Heart right ventricle (tissue), 16 donors: Measurements from ENCODE around the gene GRIA2. TPM values are rescaled to one million over a fixed set of nuclear protein-coding genes. Genes with fewer than 3 reads are reported as not detected.

Source experiments
- ATAC-seq, 8 donors: fragments of 200-7000 bp; cut with Tn5 transposase; one replicate each; pipeline ENCODE4 v1.9.1; 2020; ENCODE audit warnings: mild to moderate bottlenecking in 8 of 8, moderate library complexity in 8 of 8, moderate number of reproducible peaks in 1 of 8
- DNase-seq, 2 donors: peaks; one replicate each; pipeline ENCODE4 v3.0.0-alpha.2; 2020
- H3K27ac ChIP-seq, 10 donors: fragments of 200-600 bp; sonication (generic) in 2 of 10; one replicate each; pipeline versions ENCODE4 v1.5.0 to v1.8.0; 2020 to 2022; ENCODE audit warnings: mild to moderate bottlenecking in 3 of 10
- H3K27me3 ChIP-seq, 7 donors: fragments of 200-600 bp; one replicate each; pipeline ENCODE4 v1.8.0; 2021 to 2022; ENCODE audit warnings: mild to moderate bottlenecking in 2 of 7
- H3K36me3 ChIP-seq, 9 donors: fragments of 200-600 bp; sonication (generic) in 1 of 9; one replicate each; pipeline versions ENCODE4 v1.5.0 to v1.8.0; 2020 to 2022; ENCODE audit warnings: mild to moderate bottlenecking in 2 of 9
- H3K4me1 ChIP-seq, 9 donors: fragments of 200-600 bp; sonication (generic) in 1 of 9; one replicate each; pipeline versions ENCODE4 v1.5.0 to v1.8.0; 2020 to 2022; ENCODE audit warnings: mild to moderate bottlenecking in 4 of 9
- H3K4me3 ChIP-seq, 10 donors: fragments of 200-600 bp; sonication (generic) in 2 of 10; one replicate each; pipeline versions ENCODE4 v1.5.0 to v1.8.0; 2020 to 2022; ENCODE audit warnings: mild to moderate bottlenecking in 7 of 10, moderate library complexity in 2 of 10
- H3K9me3 ChIP-seq, 11 donors: fragments of 200-600 bp in 10 of 11; sonication (generic) in 2 of 11; one replicate each; pipeline versions ENCODE4 v1.5.0 to v1.8.0; 2013 to 2022; ENCODE audit warnings: mild to moderate bottlenecking in 2 of 11, control low read depth in 1 of 11, moderate library complexity in 1 of 11
- WGBS, 2 donors: extraction: QIAGEN DNeasy Blood & Tissue Kit; methylation state at CpG; one replicate each; pipeline ENCODE4 v1.1.7; 2013; ENCODE audit warnings: inconsistent platforms in 1 of 2; 5-methylcytosine and 5-hydroxymethylcytosine counted together
- intact Hi-C, 10 donors: fragments of 100-400 bp; cut with DNase I; formaldehyde crosslinking; loops; one replicate each; pipeline versions ENCODE4 v1.11.1 to v1.14.2; 2022
- polyA plus RNA-seq, 2 donors: library from polyadenylated mRNA; stranded (reverse); fragments of 200-250 nt; gene quantifications; one replicate each; pipeline ENCODE4 v1.2.3, GENCODE V29; 2013
- total RNA-seq, 10 donors: library from RNA; stranded (reverse); fragmentation: NEBNext Ultra II Directional in 3 of 10; extraction: Animal tissue kit (Norgen Biotek cat#: 25700) in 3 of 10; gene quantifications; one replicate each; pipeline versions ENCODE4 v1.2.1 to v1.2.4, GENCODE V29; 2021 to 2023
- TF ChIP-seq, protein P1 (sequence below), 9 donors: fragments of 200-600 bp; sonication (generic) in 2 of 9; IDR thresholded peaks; one replicate each; pipeline versions ENCODE4 v1.5.0 to v1.8.0; 2021 to 2022; ENCODE audit warnings: antibody characterized with exemption in 9 of 9, mild to moderate bottlenecking in 5 of 9, moderate library complexity in 1 of 9
- donor health status: Arrhythmogenic right ventricular cardiomyopathy.
- donor health status: ischemic (EF 13 %, LVEDD 7.1; RV severe dilation, severe dysfunction).
- donor health status: healthy with polysubstance abuse.
- donor health status: DM: no; HTN: yes; CAD: no.
- donor health status: DM: no; HTN: no; CAD: no.
- donor health status: ischemic (EF 25% LVEDD 6.9; RV normal size, moderate dysfunction).
- donor health status: ischemic (EF 25% LVEDD 5.7; RV mildly dilated, moderate dysfunction).
- donor health status: healthy.
- donor health status: DM: yes; HTN: yes; CAD: no.
- donor health status: Ischemic cardiomyopathy.
- donor health status: ischemic (EF 35%, LVEDD 5.7; RV mildly dilated, moderate dysfunction).
- donor health status: nonischemic (EF 11% LVEDD 7.7; RV severe dilation, severe dysfunction).
- donor health status: DM: yes; HTN: yes; CAD: no.
- donor health status: PGD.
- donor health status: ischemic (EF 29% LVEDD 5.4; RV normal size, mild dysfunction).
- donor health status: nonischemic (EF 23%, LVEDD 6.1; RV moderate dilation, normal function).

GRIA2 gene
- total and polyA plus RNA-seq, 12 donors: 0.20 to 0.51 TPM; not detected in 10

- Histone ChIP-seq H3K27ac (no peak overlapping the region), H3K4me1 (peaks cover 0 to 15% (median 7%) of the 10 kb centered on the region in 9 donors), H3K4me3 (no peak overlapping the region), H3K27me3 (peaks cover 11 to 77% (median 69%) of the 10 kb centered on the region in 7 donors), H3K36me3 (no peaks in the 10 kb centered on the region), H3K9me3 (no peaks in the 10 kb centered on the region)
- ATAC-seq (no peak), DNase-seq (no peak)
- 60 to 71% methylated on average over 1 of the region's 1 CpG for WGBS, 2 donors
- TF ChIP-seq, protein P1, sequence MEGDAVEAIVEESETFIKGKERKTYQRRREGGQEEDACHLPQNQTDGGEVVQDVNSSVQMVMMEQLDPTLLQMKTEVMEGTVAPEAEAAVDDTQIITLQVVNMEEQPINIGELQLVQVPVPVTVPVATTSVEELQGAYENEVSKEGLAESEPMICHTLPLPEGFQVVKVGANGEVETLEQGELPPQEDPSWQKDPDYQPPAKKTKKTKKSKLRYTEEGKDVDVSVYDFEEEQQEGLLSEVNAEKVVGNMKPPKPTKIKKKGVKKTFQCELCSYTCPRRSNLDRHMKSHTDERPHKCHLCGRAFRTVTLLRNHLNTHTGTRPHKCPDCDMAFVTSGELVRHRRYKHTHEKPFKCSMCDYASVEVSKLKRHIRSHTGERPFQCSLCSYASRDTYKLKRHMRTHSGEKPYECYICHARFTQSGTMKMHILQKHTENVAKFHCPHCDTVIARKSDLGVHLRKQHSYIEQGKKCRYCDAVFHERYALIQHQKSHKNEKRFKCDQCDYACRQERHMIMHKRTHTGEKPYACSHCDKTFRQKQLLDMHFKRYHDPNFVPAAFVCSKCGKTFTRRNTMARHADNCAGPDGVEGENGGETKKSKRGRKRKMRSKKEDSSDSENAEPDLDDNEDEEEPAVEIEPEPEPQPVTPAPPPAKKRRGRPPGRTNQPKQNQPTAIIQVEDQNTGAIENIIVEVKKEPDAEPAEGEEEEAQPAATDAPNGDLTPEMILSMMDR (IDR thresholded peaks at IDR 0.05): no peak
- intact Hi-C loops: no loop called here
Measured at GRCh38 chr4:157223456-157223855, 2.9 kb downstream of the GRIA2 start.

DNA sequence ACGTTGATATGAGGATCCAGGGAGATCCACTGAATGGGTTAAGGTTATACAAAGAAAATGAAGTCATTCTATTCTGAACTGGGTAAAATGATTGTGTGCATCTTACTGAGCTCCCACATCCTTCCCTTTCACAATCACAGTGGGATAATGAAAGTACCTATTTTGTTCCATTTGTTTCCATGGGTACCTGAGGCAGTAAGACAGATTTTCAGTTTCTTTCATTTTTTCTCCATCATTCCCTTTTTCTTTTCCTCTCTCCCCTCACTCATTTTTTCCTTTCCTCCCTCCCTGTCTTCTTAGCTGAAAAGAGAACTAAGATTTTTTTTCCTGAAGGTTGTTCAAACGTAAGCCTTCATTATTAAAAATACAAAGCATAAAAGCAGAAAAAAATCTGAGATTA is 4.6 kb downstream of the GRIA2 start:
- no peaks in the 10 kb centered on the region for H3K9me3 ChIP-seq
- TF ChIP-seq, protein P1 (IDR thresholded peaks at IDR 0.05): no peak
- ATAC-seq (no peak), DNase-seq (no peak)
- peaks cover 11 to 61% (median 55%) of the 10 kb centered on the region in 7 donors for H3K27me3 ChIP-seq
- no peak overlapping the region for H3K4me3 ChIP-seq
- intact Hi-C loops: no loop called here
- WGBS, 2 donors: 49 to 54% methylated on average over 2 of the region's 2 CpGs
- H3K4me1 ChIP-seq: peaks cover 0 to 15% (median 7%) of the 10 kb centered on the region in 9 donors
- no peak overlapping the region for H3K27ac ChIP-seq
- H3K36me3 ChIP-seq: no peaks in the 10 kb centered on the region

DNA sequence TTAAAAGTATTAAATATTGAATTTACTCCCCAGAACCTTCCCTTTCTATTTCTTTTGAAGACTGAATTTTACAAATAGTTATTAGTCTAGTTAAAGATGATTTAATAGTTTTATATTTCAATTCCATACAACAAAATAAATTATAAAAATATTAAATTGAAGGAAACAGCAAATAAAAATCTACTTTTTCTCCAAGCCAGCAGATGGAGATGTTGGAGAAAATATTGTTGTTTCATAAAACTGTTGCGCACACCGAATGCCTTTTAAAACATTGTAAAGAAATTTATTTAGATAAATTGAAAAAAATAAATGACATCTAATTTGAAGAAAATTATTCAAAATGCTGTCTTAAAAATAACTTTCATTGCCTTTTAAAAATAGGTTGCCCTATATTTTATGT is 5.5 kb downstream of the GRIA2 start:
- 89 to 94% methylated on average over 2 of the region's 2 CpGs for WGBS, 2 donors
- Histone ChIP-seq H3K9me3 (no peaks in the 10 kb centered on the region), H3K36me3 (no peaks in the 10 kb centered on the region), H3K4me1 (peaks cover 0 to 15% (median 7%) of the 10 kb centered on the region in 9 donors), H3K4me3 (no peak overlapping the region), H3K27me3 (peaks cover 11 to 54% (median 45%) of the 10 kb centered on the region in 7 donors), H3K27ac (no peak overlapping the region)
- intact Hi-C loops: no loop called here
- ATAC-seq (no peak), DNase-seq (no peak)
- TF ChIP-seq, protein P1 (IDR thresholded peaks at IDR 0.05): no peak

- no peak for ATAC-seq
- H3K4me3 ChIP-seq: no peak overlapping the region
- no peaks in the 10 kb centered on the region for H3K9me3 ChIP-seq
- DNase-seq: no peak
- no peaks in the 10 kb centered on the region for H3K36me3 ChIP-seq
- TF ChIP-seq, protein P1 (IDR thresholded peaks at IDR 0.05): no peak
- H3K4me1 ChIP-seq: peaks cover 0 to 13% (median 7%) of the 10 kb centered on the region in 9 donors
- H3K27me3 ChIP-seq: peaks cover 11 to 51% (median 40%) of the 10 kb centered on the region in 7 donors
- intact Hi-C loops: no loop called here
- 94 to 95% methylated on average over 3 of the region's 3 CpGs for WGBS, 2 donors
- no peak overlapping the region for H3K27ac ChIP-seq
Measured at GRCh38 chr4:157226601-157227000, 6.1 kb downstream of the GRIA2 start.
